ENCODE measurements around the gene DPY19L3. TPM values are rescaled to one million over a fixed set of nuclear protein-coding genes. Genes with fewer than 3 reads are reported as not detected.
"Not testable (repeated sequence)": the region's sequence is repeated elsewhere in the genome, so short reads cannot be mapped to it uniquely, and the experiment has no call there.

The DPY19L3 gene
- total RNA-seq, 1 donor from 2014 or later: 16.7 TPM

- H3K4me3 Mint-ChIP-seq (ENCODE audit: low read depth): peak overlapping the region; percentile 83
- peak overlapping the region; percentile 70 for H3K27ac Mint-ChIP-seq
- no peak for DNase-seq (ENCODE audit: low spot score)
- peaks cover 4% of the 10 kb centered on the region for H3K4me1 Mint-ChIP-seq (ENCODE audit: low read depth)
- intact Hi-C loops (cut with micrococcal nuclease): loop anchor here (2.0 kb wide), 1 partner anchor 58 kb away; no protein-coding TSS in a partner anchor
- H3K27me3 Mint-ChIP-seq (ENCODE audit: low read depth): no peaks in the 10 kb centered on the region
- H3K9me3 Mint-ChIP-seq: no peaks in the 10 kb centered on the region
- peaks cover 10% of the 10 kb centered on the region for H3K36me3 Mint-ChIP-seq (ENCODE audit: low read depth)
Observed at GRCh38 chr19:32404213-32404932, 1.2 kb upstream of the DPY19L3 start.

GRCh38 chr19:32404933-32405430 lies 588 bp upstream of the DPY19L3 start:
- H3K27me3 Mint-ChIP-seq (ENCODE audit: low read depth): no peaks in the 10 kb centered on the region
- peaks cover 4% of the 10 kb centered on the region for H3K4me1 Mint-ChIP-seq (ENCODE audit: low read depth)
- no peaks in the 10 kb centered on the region for H3K9me3 Mint-ChIP-seq
- H3K4me3 Mint-ChIP-seq (ENCODE audit: low read depth): peak overlapping the region; percentile 83
- H3K36me3 Mint-ChIP-seq (ENCODE audit: low read depth): peaks cover 13% of the 10 kb centered on the region
- intact Hi-C loops (cut with micrococcal nuclease): loop anchor here (2.0 to 5.0 kb wide), 2 partner anchors 58 to 177 kb away; partner anchors contain the start of gene PDCD5
- H3K27ac Mint-ChIP-seq: peak overlapping the region; percentile 70
- no peak for DNase-seq (ENCODE audit: low spot score)

DNA sequence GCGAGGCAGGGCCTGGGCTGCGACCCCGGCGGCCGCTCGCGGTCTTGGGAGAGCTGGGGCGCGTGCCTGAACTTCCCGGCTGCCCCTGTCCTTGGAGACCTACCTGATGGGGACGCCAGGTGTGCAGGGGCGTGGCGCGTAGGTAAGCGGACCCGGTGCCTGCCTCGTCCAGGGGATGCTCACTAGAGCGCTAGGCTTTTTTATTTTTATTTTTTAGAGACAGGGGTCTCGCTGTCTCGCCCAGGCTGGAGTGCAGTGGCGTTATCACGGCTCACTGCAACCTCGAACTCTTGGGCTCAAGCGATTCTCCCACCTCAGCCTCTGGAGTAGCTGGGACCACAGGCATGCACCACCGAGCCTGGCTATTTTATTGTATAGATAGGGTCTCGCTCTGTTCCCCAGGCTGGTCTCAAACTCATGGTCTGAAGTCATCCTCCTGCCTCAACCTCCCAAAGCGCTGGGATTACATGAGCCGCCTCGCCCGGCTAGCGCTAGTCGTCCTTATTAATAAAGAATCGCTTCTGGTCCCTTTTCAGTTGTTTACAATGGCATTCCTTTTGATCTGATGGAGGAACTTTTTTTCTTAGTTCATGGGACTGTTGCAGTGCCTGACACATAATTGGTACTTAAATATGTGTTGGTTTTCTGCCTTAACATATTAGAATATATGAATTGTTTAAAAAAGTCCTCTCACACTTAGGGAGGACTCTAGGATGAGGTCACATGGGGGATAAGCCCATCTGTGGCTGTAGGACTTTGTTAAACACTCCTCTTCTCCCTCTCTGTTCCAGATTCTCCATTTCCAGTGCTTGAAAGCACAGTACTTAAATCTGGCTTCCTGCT lies 812 bp downstream of the DPY19L3 start:
- Mint-ChIP-seq H3K27me3 (ENCODE audit: low read depth) (no peaks in the 10 kb centered on the region), H3K4me1 (ENCODE audit: low read depth) (peaks cover 4% of the 10 kb centered on the region), H3K9me3 (no peaks in the 10 kb centered on the region), H3K27ac (peak overlapping the region; percentile 55), H3K4me3 (ENCODE audit: low read depth) (peak overlapping the region; percentile 79), H3K36me3 (ENCODE audit: low read depth) (peaks cover 20% of the 10 kb centered on the region)
- no peak for DNase-seq (ENCODE audit: low spot score)
- intact Hi-C loops (cut with micrococcal nuclease): loop anchor here (5.0 kb wide), 1 partner anchor 176 kb away; the partner anchor contains the start of gene PDCD5

GRCh38 chr19:32407004-32407992 lies 1.7 kb downstream of the DPY19L3 start:
- Mint-ChIP-seq H3K36me3 (ENCODE audit: low read depth) (peaks cover 23% of the 10 kb centered on the region), H3K4me1 (ENCODE audit: low read depth) (peaks cover 4% of the 10 kb centered on the region), H3K9me3 (no peaks in the 10 kb centered on the region), H3K4me3 (ENCODE audit: low read depth) (peak overlapping the region; percentile 79), H3K27me3 (ENCODE audit: low read depth) (no peaks in the 10 kb centered on the region), H3K27ac (peak overlapping the region; percentile 55)
- intact Hi-C loops (cut with micrococcal nuclease): loop anchor here (5.0 kb wide), 1 partner anchor 175 kb away; the partner anchor contains the start of gene PDCD5
- DNase-seq (ENCODE audit: low spot score): no peak

GRCh38 chr19:32415246-32415645 lies 9.7 kb downstream of the DPY19L3 start:
- no peaks in the 10 kb centered on the region for H3K9me3 Mint-ChIP-seq
- no peaks in the 10 kb centered on the region for H3K27me3 Mint-ChIP-seq (ENCODE audit: low read depth)
- no peak overlapping the region for H3K27ac Mint-ChIP-seq
- peaks cover 28% of the 10 kb centered on the region for H3K36me3 Mint-ChIP-seq (ENCODE audit: low read depth)
- no peak overlapping the region for H3K4me3 Mint-ChIP-seq (ENCODE audit: low read depth)
- peaks cover 2% of the 10 kb centered on the region for H3K4me1 Mint-ChIP-seq (ENCODE audit: low read depth)
- intact Hi-C loops (cut with micrococcal nuclease): no loop called here
- DNase-seq (ENCODE audit: low spot score): no peak

- no peak for DNase-seq (ENCODE audit: low spot score)
- H3K4me3 Mint-ChIP-seq (ENCODE audit: low read depth): no peak overlapping the region
- H3K9me3 Mint-ChIP-seq: no peaks in the 10 kb centered on the region
- no peaks in the 10 kb centered on the region for H3K27me3 Mint-ChIP-seq (ENCODE audit: low read depth)
- peak overlapping the region; percentile 4 for H3K27ac Mint-ChIP-seq
- H3K4me1 Mint-ChIP-seq (ENCODE audit: low read depth): peaks cover 2% of the 10 kb centered on the region
- peaks cover 28% of the 10 kb centered on the region for H3K36me3 Mint-ChIP-seq (ENCODE audit: low read depth)
- intact Hi-C loops (cut with micrococcal nuclease): no loop called here
Observed at GRCh38 chr19:32415669-32416068, 10.1 kb downstream of the DPY19L3 start.

GRCh38 chr19:32416749-32417456 lies 11.3 kb downstream of the DPY19L3 start:
- no peak overlapping the region for H3K27ac Mint-ChIP-seq
- H3K9me3 Mint-ChIP-seq: no peaks in the 10 kb centered on the region
- intact Hi-C loops (cut with micrococcal nuclease): no loop called here
- DNase-seq (ENCODE audit: low spot score): no peak
- H3K27me3 Mint-ChIP-seq (ENCODE audit: low read depth): no peaks in the 10 kb centered on the region
- peaks cover 7% of the 10 kb centered on the region for H3K4me1 Mint-ChIP-seq (ENCODE audit: low read depth)
- no peak overlapping the region for H3K4me3 Mint-ChIP-seq (ENCODE audit: low read depth)
- peaks cover 21% of the 10 kb centered on the region for H3K36me3 Mint-ChIP-seq (ENCODE audit: low read depth)

GRCh38 chr19:32418155-32418554 lies 12.6 kb downstream of the DPY19L3 start:
- peaks cover 13% of the 10 kb centered on the region for H3K4me1 Mint-ChIP-seq (ENCODE audit: low read depth)
- H3K36me3 Mint-ChIP-seq (ENCODE audit: low read depth): peaks cover 21% of the 10 kb centered on the region
- intact Hi-C loops (cut with micrococcal nuclease): no loop called here
- H3K4me3 Mint-ChIP-seq (ENCODE audit: low read depth): no peak overlapping the region
- DNase-seq (ENCODE audit: low spot score): no peak
- no peaks in the 10 kb centered on the region for H3K9me3 Mint-ChIP-seq
- no peaks in the 10 kb centered on the region for H3K27me3 Mint-ChIP-seq (ENCODE audit: low read depth)
- H3K27ac Mint-ChIP-seq: no peak overlapping the region

GRCh38 chr19:32421589-32422361 lies 16.2 kb downstream of the DPY19L3 start:
- Mint-ChIP-seq H3K27me3 (ENCODE audit: low read depth) (no peaks in the 10 kb centered on the region), H3K27ac (peak overlapping the region; percentile 14), H3K4me3 (ENCODE audit: low read depth) (no peak overlapping the region), H3K36me3 (ENCODE audit: low read depth) (peaks cover 10% of the 10 kb centered on the region), H3K4me1 (ENCODE audit: low read depth) (peaks cover 13% of the 10 kb centered on the region), H3K9me3 (no peaks in the 10 kb centered on the region)
- intact Hi-C loops (cut with micrococcal nuclease): no loop called here
- DNase-seq (ENCODE audit: low spot score): no peak

DNA sequence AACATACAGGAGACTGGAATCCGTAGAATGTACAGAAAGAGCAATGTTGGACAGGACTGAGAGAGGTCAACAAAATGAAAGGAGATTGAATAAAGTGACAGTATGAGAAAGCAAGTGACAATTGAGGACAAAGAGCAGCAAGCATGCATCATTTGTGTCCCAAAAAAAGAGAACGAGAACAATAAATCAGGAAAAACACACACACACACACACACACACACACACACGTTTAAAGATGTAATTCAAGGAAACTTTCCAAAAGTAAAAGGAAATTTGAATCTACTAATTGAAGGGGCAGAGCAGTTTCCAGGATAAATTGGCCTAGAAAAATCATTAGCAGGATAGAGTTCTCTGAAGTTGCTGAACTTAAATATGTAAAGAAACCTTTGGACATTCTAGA lies 16.9 kb downstream of the DPY19L3 start:
- H3K4me1 Mint-ChIP-seq (ENCODE audit: low read depth): peaks cover 13% of the 10 kb centered on the region
- H3K36me3 Mint-ChIP-seq (ENCODE audit: low read depth): peaks cover 7% of the 10 kb centered on the region
- H3K27me3 Mint-ChIP-seq (ENCODE audit: low read depth): no peaks in the 10 kb centered on the region
- H3K9me3 Mint-ChIP-seq: no peaks in the 10 kb centered on the region
- no peak overlapping the region for H3K4me3 Mint-ChIP-seq (ENCODE audit: low read depth)
- no peak for DNase-seq (ENCODE audit: low spot score)
- H3K27ac Mint-ChIP-seq: peak overlapping the region; percentile 14
- intact Hi-C loops (cut with micrococcal nuclease): no loop called here

DNA sequence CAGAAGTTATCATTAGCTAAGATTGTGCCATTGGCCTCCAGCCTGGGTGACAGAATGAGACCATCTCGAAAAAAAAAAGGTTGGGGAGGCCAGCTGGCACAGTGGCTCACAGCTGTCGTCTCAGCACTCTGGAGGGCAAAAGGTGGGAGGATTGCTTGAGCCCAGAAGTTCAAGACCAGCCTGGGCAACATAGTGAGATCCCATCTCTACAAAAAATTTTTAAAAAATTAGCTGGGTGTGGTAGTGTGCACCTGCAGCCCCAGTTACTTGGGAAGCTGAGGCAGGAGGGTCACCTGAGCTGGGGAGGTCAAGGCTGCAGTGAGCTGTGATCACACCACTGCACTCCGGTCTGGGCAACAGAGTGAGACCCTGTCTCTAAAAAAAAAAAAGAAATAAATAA lies 18.4 kb downstream of the DPY19L3 start:
- H3K27ac Mint-ChIP-seq; H3K9me3 Mint-ChIP-seq; DNase-seq (ENCODE audit: low spot score); H3K36me3 Mint-ChIP-seq (ENCODE audit: low read depth); intact Hi-C loops (cut with micrococcal nuclease); H3K27me3 Mint-ChIP-seq (ENCODE audit: low read depth); H3K4me3 Mint-ChIP-seq (ENCODE audit: low read depth): not testable (repeated sequence)
- H3K4me1 Mint-ChIP-seq (ENCODE audit: low read depth): peaks cover 11% of the 10 kb centered on the region
